GM12864 (cell line): ENCODE results near the gene PAPOLA.

ENCODE experiments used
- DNase-seq: peaks from one replicate; pipeline ENCODE4 v3.0.0-alpha.2; 2011; ENCODE audit warnings: low read depth
- H3K4me3 ChIP-seq: 2 replicates; pipeline ENCODE4 v1.5.1; 2011; ENCODE audit warnings: mild to moderate bottlenecking, low read depth, low read length, control low read depth
- CTCF ChIP-seq: IDR thresholded peaks from 2 replicates; pipeline ENCODE4 v1.5.1; 2011; ENCODE audit warnings: low read depth, mild to moderate bottlenecking, moderate library complexity, low read length, control low read depth, inconsistent platforms; ENCODE audit errors: missing control alignments

PAPOLA gene

GRCh38 chr14:96511146-96511545 lies 9.0 kb downstream of the PAPOLA start:
- DNase-seq = no peak
- H3K4me3 ChIP-seq = no peak overlapping the region
- no peak for TF ChIP-seq CTCF

GRCh38 chr14:96511667-96512066 lies 9.5 kb downstream of the PAPOLA start:
- H3K4me3 ChIP-seq = no peak overlapping the region
- no peak for TF ChIP-seq CTCF
- DNase-seq = no peak

GRCh38 chr14:96512122-96512521 lies 9.9 kb downstream of the PAPOLA start:
- no peak for DNase-seq
- no peak for TF ChIP-seq CTCF
- H3K4me3 ChIP-seq = no peak overlapping the region

GRCh38 chr14:96512602-96513397 lies 10.6 kb downstream of the PAPOLA start:
- no peak for DNase-seq
- H3K4me3 ChIP-seq = no peak overlapping the region
- TF ChIP-seq CTCF = no peak

- no peak for DNase-seq
- no peak overlapping the region for H3K4me3 ChIP-seq
- no peak for TF ChIP-seq CTCF
These were observed 12.5 kb downstream of the PAPOLA start for GRCh38 chr14:96514694-96515093.

- no peak overlapping the region for H3K4me3 ChIP-seq
- DNase-seq = no peak
- TF ChIP-seq CTCF = no peak
These were observed 13.5 kb downstream of the PAPOLA start for GRCh38 chr14:96515731-96516130.

GRCh38 chr14:96516351-96516750 lies 14.2 kb downstream of the PAPOLA start:
- TF ChIP-seq CTCF = no peak
- no peak overlapping the region for H3K4me3 ChIP-seq
- no peak for DNase-seq
